Thyroid gland (tissue), 4 donors: ENCODE results near the gene ZNF700.
"Not testable (repeated sequence)": the region's sequence is repeated elsewhere in the genome, so short reads cannot be mapped to it uniquely, and the experiment has no call there.

Experiments
- CTCF ChIP-seq, 6 experiments: fragments of 200-600 bp in 3 of 6; fragments of 450-650 bp in 3 of 6; sonication (generic) in 3 of 6; IDR thresholded peaks; one replicate each; pipeline ENCODE4 v1.5.1; 2016 to 2019; ENCODE audit warnings: antibody characterized with exemption in 6 of 6, mild to moderate bottlenecking in 2 of 6, inconsistent platforms in 1 of 6, moderate library complexity in 1 of 6
- POLR2A ChIP-seq, 2 donors: fragments of 450-650 bp; IDR thresholded peaks; one replicate each; pipeline ENCODE4 v1.6.1; 2017; ENCODE audit warnings: antibody characterized with exemption in 2 of 2, mild to moderate bottlenecking in 2 of 2, moderate library complexity in 1 of 2

GRCh38 chr19:11925651-11926187 lies 812 bp downstream of the ZNF700 start:
- TF ChIP-seq CTCF, POLR2A (IDR thresholded peaks at IDR 0.05): not testable (repeated sequence)
